Effector memory CD4-positive, alpha-beta T cell (primary cell): ENCODE data around the gene TSEN34.
"Not testable (repeated sequence)": the region's sequence is repeated elsewhere in the genome, so short reads cannot be mapped to it uniquely, and the experiment has no call there.

Experiments used
- DNase-seq, 3 donors: peaks; one replicate each; pipeline ENCODE4 v3.0.0-alpha.2; 2020
- H3K27ac ChIP-seq: 2 replicates; pipeline ENCODE4 v1.7.0; 2013; ENCODE audit warnings: mild to moderate bottlenecking, low read length, moderate library complexity; ENCODE audit not compliant: insufficient read depth, poor library complexity, severe bottlenecking
- H3K27me3 ChIP-seq: replicated peaks from 2 replicates; pipeline ENCODE4 v1.7.0; 2013; ENCODE audit warnings: mild to moderate bottlenecking, low read length; ENCODE audit not compliant: insufficient read depth, control insufficient read depth, poor library complexity, severe bottlenecking
- H3K36me3 ChIP-seq: 2 replicates; pipeline ENCODE4 v1.7.0; 2013; ENCODE audit warnings: mild to moderate bottlenecking, low read length, moderate library complexity; ENCODE audit not compliant: control insufficient read depth, insufficient read depth
- H3K4me1 ChIP-seq: 2 replicates; pipeline ENCODE4 v1.7.0; 2013; ENCODE audit warnings: low read length, mild to moderate bottlenecking; ENCODE audit not compliant: control insufficient read depth, insufficient read depth, poor library complexity, severe bottlenecking
- H3K4me3 ChIP-seq: 2 replicates; pipeline ENCODE4 v1.7.0; 2013; ENCODE audit warnings: low read length, low read depth, mild to moderate bottlenecking; ENCODE audit not compliant: insufficient read depth, poor library complexity, severe bottlenecking
- H3K9me3 ChIP-seq: 2 replicates; pipeline ENCODE4 v1.7.0; 2013; ENCODE audit warnings: mild to moderate bottlenecking, low read length, moderate library complexity; ENCODE audit not compliant: control insufficient read depth

Gene TSEN34

GRCh38 chr19:54186934-54187381, 4.2 kb upstream of the TSEN34 start:
- no peaks in the 10 kb centered on the region for H3K9me3 ChIP-seq
- no peak overlapping the region for H3K27ac ChIP-seq
- no peak overlapping the region for H3K4me3 ChIP-seq
- no peaks in the 10 kb centered on the region for H3K36me3 ChIP-seq
- DNase-seq = no peak
- H3K27me3 ChIP-seq = no peaks in the 10 kb centered on the region
- H3K4me1 ChIP-seq = peaks cover 20% of the 10 kb centered on the region

GRCh38 chr19:54188215-54188871, 2.8 kb upstream of the TSEN34 start:
- peak overlapping the region; percentile 69 for H3K4me3 ChIP-seq
- DNase-seq = peak; percentile 54 to 61 (median 59)
- H3K36me3 ChIP-seq = peaks cover 5% of the 10 kb centered on the region
- no peaks in the 10 kb centered on the region for H3K9me3 ChIP-seq
- peak overlapping the region; percentile 96 for H3K27ac ChIP-seq
- H3K27me3 ChIP-seq = no peaks in the 10 kb centered on the region
- peaks cover 22% of the 10 kb centered on the region for H3K4me1 ChIP-seq

GRCh38 chr19:54189145-54189734, 1.9 kb upstream of the TSEN34 start, which contains the start of gene MBOAT7:
Gene MBOAT7, minus strand, starts transcription at chr19:54189580. Its CDS starts 1,072 bp downstream, at chr19:54188508.
- H3K27me3 ChIP-seq = no peaks in the 10 kb centered on the region
- DNase-seq = no peak
- peak within 1 kb of the TSS; percentile 69 for H3K4me3 ChIP-seq
- H3K9me3 ChIP-seq = no peaks in the 10 kb centered on the region
- peaks cover 22% of the 10 kb centered on the region for H3K4me1 ChIP-seq
- peak within 1 kb of the TSS; percentile 96 for H3K27ac ChIP-seq
- H3K36me3 ChIP-seq = peaks cover 10% of the 10 kb centered on the region

GRCh38 chr19:54189735-54190502, 1.2 kb upstream of the TSEN34 start:
- H3K36me3 ChIP-seq = peaks cover 10% of the 10 kb centered on the region
- H3K9me3 ChIP-seq = no peaks in the 10 kb centered on the region
- peak; percentile 100 for DNase-seq
- peaks cover 22% of the 10 kb centered on the region for H3K4me1 ChIP-seq
- H3K27ac ChIP-seq = peak overlapping the region; percentile 96
- no peaks in the 10 kb centered on the region for H3K27me3 ChIP-seq
- H3K4me3 ChIP-seq = peak overlapping the region; percentile 69

- peaks cover 22% of the 10 kb centered on the region for H3K4me1 ChIP-seq
- peaks cover 13% of the 10 kb centered on the region for H3K36me3 ChIP-seq
- DNase-seq = peak; percentile 100
- H3K4me3 ChIP-seq = peak overlapping the region; percentile 85
- no peaks in the 10 kb centered on the region for H3K9me3 ChIP-seq
- peak overlapping the region; percentile 96 for H3K27ac ChIP-seq
- H3K27me3 ChIP-seq = no peaks in the 10 kb centered on the region
Observed at GRCh38 chr19:54190503-54191010, 551 bp upstream of the TSEN34 start.

GRCh38 chr19:54191811-54192453, 824 bp downstream of the TSEN34 start:
- Histone ChIP-seq H3K4me3 (peak overlapping the region; percentile 85), H3K27ac (peak overlapping the region; percentile 96), H3K9me3 (no peaks in the 10 kb centered on the region), H3K36me3 (peaks cover 15% of the 10 kb centered on the region), H3K4me1 (peaks cover 22% of the 10 kb centered on the region), H3K27me3 (no peaks in the 10 kb centered on the region)
- no peak for DNase-seq

GRCh38 chr19:54193011-54193410, 1.9 kb downstream of the TSEN34 start:
- DNase-seq = no peak
- Histone ChIP-seq H3K27ac (no peak overlapping the region), H3K9me3 (no peaks in the 10 kb centered on the region), H3K4me1 (peaks cover 21% of the 10 kb centered on the region), H3K36me3 (peaks cover 15% of the 10 kb centered on the region), H3K27me3 (no peaks in the 10 kb centered on the region), H3K4me3 (no peak overlapping the region)

- not testable (repeated sequence) for DNase-seq, H3K27me3 ChIP-seq, H3K9me3 ChIP-seq, H3K27ac ChIP-seq, H3K4me3 ChIP-seq
- Histone ChIP-seq H3K4me1 (peaks cover 10% of the 10 kb centered on the region), H3K36me3 (peaks cover 15% of the 10 kb centered on the region)
Observed at GRCh38 chr19:54194463-54194862, 3.4 kb downstream of the TSEN34 start.

GRCh38 chr19:54196536-54196935, 5.4 kb downstream of the TSEN34 start:
- Histone ChIP-seq H3K4me1 (peaks cover 11% of the 10 kb centered on the region), H3K27ac (no peak overlapping the region), H3K36me3 (peaks cover 15% of the 10 kb centered on the region), H3K27me3 (no peaks in the 10 kb centered on the region), H3K4me3 (no peak overlapping the region), H3K9me3 (no peaks in the 10 kb centered on the region)
- no peak for DNase-seq
